Pulmonary artery endothelial cell (primary cell): ENCODE measurements around the gene TTLL9. TPM values are rescaled to one million over a fixed set of nuclear protein-coding genes. Genes with fewer than 3 reads are reported as not detected.
A peak's percentile ranks its signal among the peaks of the same experiment; 100 is the strongest.

Experiments used
- DNase-seq: peaks from one replicate; pipeline ENCODE4 v3.0.0-alpha.2; 2011; ENCODE audit warnings: low read depth, low spot score
- total RNA-seq: library from RNA; depleted of rRNA; stranded (reverse); fragments of >200 nt; gene quantifications from 2 replicates; pipeline ENCODE4 v1.2.3, GENCODE V29; 2014

Gene TTLL9
- total RNA-seq, 1 donor from 2014 or later = 0.07 TPM

DNA sequence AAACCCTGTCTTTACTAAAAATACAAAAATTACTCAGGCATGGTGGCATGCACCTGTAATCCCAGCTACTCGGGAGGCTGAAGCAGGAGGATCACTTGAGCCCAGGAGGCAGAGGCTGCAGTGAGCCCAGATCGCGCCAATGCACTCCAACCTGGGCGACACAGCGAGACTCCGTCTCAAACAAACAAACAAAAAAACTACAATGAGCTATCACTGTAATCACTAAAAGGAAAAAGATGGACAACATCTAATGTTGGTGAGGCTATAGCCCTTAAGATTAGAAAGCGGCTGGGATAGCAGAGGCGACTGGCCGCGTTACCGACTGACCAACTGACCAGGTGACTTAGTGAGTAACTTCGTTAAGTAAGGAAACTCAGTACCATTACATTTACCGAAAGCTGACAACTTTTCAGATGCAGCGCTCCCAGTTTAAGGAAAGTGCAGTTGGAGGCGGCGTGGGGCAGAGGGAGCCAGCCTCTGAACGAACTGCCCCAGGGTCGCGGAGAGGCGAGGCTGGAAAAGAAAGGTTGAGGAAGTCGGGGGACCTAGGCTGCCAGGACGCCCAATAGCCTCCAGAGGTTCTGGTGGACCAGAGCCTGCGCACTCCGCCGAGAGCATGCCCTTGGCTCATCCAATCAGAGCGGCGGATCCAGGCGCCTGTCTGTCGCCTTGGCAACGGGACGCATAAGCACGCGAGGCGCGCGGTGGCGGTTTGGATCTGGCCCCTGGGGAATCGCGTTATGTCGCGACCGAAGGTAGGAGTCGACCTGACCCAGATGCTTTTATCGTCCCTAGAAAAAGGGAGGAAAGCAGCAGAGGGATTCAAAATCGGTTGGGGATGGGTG, 8.9 kb downstream of the TTLL9 start:
- DNase-seq = peak; percentile 79

DNA sequence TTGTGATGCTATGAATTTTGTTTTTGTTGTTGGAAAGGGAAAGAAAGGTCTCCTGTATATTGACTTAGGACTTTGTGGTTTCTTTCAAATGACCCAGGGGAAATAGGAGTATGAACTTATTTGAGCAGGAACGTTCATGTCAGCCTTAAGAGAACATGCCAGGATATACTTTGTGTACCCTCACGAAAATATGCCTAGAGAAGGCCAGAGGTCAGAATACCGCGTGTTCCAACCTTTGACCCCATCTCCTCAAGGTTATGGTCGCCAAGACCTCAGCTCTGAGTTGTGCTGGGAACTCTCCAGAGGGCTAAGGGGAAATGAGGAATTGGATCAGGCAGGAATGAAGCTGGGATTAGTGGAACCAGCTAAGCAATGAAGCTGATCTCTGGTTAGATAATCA, 11.5 kb downstream of the TTLL9 start:
- no peak for DNase-seq

DNA sequence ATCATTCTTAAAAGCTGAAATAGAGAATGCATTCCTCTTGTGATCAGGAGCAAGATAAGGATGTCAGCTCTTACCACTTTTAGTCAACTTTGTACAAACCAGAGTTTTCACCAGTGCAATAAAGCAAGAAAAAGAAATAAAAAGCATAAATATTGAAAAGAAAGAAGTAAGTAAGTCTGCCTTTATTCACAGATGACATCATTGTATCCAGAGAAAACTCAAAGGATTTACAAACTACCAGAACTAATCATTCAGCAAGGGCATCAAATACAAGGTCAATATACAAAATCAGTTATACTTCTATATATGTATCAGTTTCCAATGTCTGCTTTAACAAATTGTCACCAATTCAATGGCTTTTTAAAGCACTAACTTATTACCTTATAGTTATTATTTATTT, 13.4 kb downstream of the TTLL9 start:
- DNase-seq = no peak

DNA sequence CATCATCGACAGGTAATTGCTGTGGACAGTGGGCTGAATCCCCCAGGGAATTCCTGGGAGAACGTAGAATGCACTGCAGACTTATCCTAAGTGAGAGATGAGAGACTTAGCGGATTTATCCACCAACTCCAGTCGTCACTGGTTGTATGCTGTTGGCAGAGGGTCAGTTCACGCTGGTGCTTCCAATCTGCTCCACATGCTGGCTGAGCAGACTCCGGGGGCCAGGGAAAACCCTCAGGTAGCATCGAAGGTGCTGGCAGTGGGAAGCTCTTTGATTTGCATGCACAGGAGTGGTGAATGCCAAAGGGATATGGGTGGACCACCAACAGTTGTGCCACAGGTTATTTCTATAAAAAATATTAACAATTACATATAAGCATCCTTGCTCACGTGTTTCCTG, 20.2 kb downstream of the TTLL9 start:
- DNase-seq = no peak

DNA sequence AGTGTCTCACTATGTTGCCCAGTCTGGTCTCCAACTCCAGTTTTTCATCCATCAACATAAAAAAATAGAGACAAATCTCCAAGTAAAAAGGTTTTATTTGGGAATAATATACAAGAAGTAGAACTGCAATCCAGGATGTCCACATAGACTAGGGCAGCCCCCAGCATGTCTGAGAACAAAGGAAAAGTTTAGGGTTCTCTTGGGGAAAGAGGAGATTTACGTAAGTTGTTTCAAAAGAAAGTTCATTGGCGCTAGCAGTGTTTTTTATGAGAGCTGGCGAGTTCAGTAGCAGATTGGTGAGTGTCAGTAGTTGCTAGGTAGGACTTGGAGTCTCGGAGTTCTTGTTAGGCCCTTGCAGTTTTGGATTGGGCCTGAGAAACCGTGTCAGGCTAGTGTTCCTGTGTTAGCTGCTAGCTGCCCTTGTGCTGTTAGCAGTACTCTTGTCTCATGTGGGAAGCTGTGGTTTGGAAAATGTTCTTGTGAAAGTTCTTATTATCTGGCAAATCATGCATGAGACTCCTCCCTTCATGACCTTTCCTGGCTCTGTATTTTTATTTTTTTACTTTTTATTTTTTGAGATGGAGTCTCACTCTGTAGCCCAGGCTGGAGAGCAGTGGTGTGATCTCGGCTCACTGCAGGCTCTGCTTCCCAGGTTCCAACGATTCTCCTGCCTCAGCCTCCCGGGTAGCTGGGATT, 24.7 kb downstream of the TTLL9 start:
- peak; percentile 15 for DNase-seq

DNA sequence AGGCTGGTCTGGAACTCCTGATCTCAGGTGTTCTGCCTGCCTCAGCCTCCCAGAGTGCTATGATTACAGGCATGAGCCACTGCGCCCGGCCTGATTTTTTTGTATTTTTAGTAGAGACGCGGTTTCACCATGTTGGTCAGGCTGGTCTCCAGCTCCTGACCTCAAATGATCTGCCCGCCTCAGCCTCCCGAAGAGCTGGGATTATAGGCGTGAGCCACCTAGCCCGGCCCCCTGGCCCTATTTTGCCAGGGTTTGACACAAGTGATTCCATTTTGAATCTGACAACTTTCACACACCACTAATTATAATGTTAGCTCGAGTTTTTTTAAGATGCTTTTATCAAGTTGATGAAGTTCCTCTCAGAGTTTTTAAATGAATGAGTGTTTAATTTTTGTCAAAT, 25.6 kb downstream of the TTLL9 start:
- no peak for DNase-seq

DNA sequence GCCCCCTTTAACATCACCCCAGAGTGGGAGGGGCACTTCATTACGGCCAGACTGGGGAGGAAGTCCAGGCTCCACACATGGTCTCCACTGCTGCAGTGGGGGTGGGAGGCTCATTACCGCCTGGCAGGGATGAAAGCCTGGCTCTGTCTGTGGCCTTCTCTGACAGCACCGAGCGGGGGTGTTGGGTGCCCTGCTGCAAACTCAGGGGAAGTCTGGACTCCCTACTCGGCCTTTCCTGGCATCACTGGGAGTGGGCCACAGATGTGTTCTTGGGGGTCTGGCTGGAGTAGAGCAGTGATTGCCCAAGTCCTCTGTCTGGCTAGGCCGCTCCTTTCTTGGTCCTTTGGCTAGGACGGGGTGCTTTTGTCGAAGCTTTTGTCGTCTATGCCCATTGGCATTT, 27.1 kb downstream of the TTLL9 start:
- no peak for DNase-seq

DNA sequence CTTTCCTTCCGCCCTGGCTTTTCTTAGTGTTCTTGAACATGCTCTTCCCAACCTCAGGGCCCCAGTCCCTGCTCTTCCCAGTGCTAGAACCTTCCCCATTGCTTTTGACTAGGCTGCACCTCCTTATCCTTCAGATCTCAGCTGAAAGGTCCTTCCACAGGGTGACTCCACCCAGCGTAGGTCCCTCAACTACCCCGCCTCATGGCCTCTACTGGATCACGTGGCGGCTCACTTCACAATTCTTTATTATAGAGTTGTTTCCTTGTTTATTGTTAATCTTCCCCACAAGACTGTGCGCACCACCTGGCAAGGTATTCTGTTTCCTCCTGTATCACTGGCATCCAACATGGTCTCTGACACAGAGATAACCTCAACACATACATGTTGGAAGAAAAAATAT, 31.2 kb downstream of the TTLL9 start:
- DNase-seq = no peak

DNA sequence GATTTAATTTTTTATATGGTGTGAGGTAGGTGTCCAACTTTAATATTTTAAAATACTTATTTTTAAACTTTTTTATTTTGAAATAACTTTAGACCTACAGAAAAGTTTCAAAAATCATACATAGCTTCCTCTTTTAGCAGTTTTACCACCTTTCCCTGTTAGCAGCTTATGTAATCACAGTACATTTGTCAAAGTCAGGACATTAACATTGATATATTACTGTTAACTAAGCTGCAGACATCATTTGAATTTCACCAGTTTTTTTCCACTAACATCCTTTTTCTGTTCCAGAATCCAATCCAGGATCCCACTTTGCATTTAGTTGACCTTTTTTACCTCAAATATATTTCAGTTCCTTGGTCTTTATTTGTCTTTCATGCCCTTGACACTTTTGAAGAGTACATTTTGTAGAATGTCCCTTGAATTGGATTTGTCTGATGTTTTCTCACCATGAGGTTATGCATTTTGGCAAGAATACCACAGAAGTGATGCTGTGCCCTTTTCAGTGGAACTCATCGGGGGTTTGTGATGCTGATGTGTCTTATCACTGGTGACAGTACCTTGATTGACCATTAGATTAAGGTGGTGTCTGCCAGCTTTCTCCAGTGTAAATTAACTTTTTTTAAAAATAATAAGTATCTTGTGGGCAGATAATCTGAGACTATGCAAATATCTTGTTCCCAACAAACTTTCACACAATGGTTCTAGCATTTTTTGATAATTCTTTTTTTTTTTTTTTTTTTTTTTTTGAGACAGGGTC, 33.4 kb downstream of the TTLL9 start:
- DNase-seq = no peak

DNA sequence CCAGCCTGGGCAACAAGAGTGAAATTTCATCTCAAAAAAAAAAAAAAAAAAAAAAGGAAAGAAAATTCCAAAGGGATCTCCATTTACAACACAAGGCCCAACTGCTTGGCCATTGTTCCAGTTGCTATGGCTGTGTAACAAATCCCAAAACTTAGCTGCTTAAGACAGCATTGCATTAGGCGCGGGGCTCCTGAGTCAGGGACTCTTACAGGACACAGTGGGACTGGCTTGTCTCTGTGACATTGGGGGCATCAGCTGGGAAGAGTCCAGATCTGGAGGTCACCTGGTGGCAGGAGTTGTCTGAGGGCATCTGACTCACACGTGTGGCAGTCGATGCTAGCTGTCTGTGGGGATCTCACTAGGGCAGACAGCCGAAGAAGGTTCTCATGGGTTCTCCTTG, 35.6 kb downstream of the TTLL9 start:
- no peak for DNase-seq

DNA sequence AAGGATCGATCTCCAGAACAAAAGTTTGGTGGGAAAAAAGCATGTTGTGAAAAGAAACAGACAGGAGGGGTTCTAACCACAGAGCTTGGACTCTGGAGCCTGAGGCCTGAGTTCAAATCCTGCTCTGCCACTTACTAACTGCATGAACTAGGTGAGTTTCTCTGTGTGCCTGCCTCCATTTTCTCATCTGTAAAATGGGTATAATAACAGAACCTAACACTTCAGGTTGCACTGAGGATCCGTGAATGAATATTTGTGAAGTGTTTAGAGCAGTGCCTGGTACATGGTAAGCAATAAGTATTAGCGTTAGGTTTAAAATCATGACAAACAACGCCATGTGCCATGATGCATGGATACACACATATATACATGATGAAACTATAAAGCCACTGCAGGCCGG, 36.6 kb downstream of the TTLL9 start:
- no peak for DNase-seq

DNA sequence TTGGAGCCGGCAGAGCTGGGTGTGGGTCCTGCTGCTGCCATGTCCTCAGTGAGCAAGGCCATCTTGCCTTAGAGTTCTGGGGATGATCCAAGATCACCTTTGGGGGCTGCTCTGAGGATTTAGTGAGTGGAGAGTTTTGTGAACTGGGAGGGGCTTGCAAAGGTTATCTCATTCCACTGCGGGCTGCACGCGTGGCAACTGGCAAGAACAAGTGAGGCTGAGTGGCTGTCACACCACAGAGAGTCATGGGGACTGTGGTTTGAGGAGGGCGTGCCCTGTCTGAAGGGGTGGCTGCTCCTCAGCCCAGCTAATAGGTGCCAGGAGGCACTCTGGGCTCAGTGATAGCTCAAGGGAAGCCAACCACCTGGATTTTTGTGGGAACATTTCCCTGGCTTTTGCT, 37.6 kb downstream of the TTLL9 start:
- DNase-seq = no peak

DNA sequence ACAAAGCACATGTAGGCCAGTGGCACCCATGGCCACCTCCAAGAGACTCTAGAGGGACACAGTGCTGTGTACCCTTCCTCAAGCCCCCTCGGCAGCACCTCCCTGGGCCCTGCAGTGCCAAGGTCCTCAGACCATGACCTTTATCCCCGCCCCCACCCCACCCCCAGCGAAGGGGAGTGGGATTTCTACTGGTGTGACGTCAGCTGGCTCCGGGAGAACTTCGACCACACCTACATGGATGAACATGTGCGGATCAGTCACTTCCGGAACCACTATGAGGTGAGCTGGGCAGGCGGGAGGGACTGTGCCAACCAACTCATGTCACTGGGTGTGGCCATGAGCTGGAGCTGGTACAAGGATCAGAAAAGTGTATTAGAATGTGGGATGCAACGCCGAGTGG, 38.0 kb downstream of the TTLL9 start:
- no peak for DNase-seq

DNA sequence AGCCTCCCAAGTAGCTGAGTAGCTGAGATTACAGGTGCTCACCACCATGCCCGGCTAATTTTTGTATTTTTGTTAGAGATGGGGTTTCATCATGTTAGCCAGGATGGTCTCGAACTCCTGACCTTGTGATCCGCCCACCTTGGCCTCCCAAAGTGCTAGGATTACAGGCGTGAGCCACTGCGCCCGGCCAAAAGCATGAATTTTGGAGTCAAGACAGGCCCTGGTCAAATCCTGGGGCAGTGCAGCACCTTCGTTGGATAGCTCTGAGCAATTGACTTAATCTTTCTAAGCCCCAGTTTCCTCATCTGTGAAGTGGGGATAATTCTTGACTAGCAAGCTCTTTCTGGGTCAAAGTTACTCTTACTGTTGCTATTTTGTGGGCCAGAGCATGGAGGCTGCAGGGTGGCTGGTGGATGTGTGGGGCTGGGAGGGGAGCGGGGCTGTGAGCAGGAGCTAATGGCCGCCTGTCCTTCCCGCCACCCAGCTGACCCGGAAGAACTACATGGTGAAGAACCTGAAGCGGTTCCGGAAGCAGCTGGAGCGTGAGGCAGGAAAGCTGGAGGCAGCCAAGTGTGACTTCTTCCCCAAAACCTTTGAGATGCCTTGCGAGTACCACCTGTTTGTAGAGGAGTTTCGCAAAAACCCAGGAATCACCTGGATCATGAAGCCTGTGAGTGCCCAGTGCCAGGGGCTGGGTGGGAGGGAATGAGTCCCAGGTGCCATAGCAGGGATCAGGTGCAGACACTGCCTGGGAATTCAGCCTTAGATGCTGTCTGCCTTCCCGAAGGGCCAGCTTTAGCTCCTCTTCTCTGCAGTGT, 39.0 kb downstream of the TTLL9 start:
- DNase-seq = no peak

DNA sequence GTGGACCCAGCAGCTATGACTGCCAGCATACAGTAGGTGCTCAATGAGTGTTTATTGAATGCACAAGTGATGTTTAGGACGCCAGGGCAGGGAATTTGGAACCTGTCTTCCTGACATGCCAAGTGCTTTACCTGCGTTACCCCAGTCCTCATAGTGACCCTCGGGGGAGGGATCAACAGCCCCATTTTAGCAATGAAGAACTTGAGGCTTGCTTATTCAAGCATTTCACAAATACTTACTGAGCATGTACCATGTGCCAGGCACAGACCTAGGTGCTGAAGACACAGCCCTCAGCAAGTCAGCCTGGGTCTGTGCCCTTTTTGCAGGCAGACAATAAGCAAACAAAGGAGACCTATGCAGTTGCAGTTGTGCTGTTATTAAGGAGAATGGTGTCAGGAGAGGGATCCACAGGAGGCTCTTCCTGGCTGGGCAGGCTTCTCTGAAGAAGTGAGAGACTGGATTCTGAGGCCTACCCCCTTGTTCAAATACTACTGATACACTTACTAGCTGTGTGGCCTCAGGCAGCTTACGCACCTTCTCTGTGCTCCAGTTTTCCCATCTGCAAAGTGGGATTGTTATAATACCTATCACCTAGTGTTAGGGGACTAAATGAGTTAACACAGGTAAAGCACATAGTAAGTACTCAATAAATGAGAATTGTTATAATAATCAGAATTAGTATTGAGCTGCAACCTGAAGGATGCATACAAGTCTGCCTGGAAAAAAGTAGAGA, 39.8 kb downstream of the TTLL9 start:
- no peak for DNase-seq

DNA sequence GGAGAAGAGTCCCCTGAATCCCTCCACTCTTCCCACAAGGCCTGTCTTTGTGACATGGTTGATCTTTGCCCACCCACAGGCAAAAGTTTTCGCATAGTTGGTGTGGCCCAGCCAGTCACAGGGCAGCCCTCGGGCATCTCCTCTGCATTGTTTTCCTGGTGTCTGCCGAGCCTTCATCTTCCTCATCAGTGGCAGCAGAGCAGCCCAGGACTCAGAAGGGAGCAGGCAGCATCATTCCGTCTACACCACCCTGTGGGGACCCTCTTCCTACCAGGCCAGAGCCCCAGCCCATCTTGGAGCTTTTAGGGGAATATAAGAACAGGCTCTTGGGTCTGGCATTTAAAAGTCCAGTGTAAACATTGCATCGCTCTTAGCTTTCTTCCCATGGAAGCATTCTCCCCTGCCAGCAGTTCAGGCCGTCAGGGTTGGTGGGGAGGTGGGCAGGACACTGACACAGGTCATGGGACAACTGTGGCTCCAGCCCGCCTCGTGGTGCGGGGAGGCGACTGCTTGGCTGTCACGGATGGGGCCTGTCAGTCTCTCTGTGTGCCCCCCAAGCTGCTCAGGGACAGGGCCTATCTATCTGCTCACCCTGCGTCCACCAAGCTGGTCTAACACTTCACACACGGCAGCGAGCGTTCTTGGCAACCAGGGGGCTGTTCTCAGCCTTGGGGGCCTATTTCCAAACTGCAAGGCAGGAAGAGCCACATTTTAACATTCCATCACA, 43.2 kb downstream of the TTLL9 start:
- no peak for DNase-seq

DNA sequence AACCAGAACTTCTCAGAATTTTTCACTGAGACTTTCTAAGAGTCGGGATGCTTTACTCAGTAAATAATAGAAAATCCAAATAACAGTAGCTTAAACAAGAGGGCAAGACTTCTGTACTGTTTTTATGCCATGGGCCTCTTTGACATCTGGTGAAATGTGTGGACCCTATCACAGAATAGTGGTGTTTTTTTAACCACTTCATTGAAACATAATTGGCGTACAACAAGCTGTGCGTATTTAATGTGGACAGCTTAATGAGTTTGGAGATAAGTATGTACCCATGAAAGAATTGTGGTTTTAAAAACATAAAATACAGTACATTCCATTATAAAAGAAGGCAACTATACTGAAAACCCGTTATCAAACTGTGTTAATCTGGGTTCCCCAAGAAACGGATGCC, 43.7 kb downstream of the TTLL9 start:
- no peak for DNase-seq

DNA sequence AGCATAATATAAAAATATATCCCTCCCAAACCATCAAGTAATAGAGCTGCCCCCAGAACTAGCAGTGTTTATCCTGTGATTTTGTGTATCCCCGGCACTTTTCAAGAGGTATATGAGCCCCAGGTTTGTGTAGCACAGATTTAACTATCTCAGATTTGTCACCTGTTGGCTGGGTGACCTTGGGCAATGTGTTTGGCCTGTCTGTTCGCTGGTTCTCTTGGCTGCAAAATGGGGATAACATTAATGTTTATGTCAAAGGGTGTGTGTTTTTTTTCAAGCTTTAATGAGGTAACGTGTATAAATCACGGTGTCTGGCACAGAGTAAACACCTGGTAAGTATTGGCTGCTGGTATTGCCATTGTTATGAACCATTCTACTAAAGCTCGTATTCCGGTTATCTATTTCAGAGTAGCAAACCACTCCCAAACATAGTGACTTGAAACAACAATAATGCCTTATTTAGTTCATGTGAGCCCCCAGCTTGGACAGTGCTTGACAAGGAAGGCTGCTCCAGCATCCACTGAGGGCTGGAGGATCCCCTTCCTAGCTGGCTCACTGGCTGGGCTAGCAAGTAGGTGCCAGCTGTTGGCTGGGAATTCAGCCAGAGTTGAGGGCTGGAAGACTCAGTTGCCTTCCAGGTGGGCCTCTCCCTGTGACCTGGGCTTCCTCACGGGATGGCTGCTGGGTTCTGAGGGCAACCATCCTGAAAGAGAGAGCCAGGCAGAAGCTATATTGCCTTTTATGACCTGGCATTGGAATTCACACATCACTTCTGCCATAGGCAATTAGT, 45.3 kb downstream of the TTLL9 start:
- no peak for DNase-seq

DNA sequence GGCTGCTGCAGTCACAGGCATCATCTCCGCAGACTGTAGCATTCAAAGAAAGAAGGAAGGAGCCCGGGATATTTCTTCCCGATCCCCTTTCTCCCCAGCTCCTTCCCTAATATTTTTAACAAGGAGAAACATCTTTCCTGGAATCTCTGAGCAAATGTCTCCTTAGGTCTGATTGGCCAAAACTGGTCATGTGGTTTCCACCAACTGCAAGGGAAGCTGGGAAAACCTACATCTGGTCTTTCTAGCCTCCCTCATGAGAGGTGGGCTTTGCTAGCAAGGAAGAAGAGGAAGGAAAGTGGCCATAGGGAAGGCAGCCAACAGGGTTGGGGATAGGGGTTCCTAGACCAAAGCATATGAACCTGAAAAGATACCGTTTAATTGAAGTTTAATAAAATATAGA, 46.3 kb downstream of the TTLL9 start:
- no peak for DNase-seq
